HG02642 (cell line): Measurements from ENCODE around the gene HPN.
"Not testable (repeated sequence)": the region's sequence is repeated elsewhere in the genome, so short reads cannot be mapped to it uniquely, and the experiment has no call there.

Source experiments
- ATAC-seq: cut with Tn5 transposase; IDR thresholded peaks from one replicate; pipeline ENCODE4 v1.9.1; 2021; ENCODE audit warnings: mild to moderate bottlenecking; ENCODE audit not compliant: unreplicated experiment, poor library complexity

Gene HPN

DNA sequence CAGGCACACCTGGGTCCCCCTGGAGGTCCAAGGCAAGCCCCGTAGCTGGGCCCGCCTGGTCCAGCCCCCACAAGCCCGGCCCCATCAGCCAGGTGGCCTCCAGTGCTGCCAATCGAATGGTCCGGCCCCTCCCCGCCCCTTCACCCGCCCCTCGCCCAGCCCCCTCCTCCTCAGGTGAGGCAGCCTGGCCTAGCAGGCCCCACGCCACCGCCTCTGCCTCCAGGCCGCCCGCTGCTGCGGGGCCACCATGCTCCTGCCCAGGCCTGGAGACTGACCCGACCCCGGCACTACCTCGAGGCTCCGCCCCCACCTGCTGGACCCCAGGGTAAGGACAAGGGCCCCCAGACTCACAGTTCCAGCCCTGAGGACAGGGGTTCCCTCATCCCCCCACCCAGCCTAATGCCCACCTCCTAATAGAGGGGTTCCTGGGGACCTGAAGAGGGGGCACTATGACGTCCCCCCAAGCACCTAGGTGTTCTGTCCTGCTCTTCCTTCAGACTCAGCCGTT lies at the start of gene HPN:
Gene HPN, plus strand, starts transcription at position 174 of the 508 bp plus-strand sequence. CDS start 786 bp downstream, outside the sequence.
- ATAC-seq = no peak

- ATAC-seq = not testable (repeated sequence)
These were observed 48.9 kb upstream of the HPN start for GRCh38 chr19:34992582-34992981.

DNA sequence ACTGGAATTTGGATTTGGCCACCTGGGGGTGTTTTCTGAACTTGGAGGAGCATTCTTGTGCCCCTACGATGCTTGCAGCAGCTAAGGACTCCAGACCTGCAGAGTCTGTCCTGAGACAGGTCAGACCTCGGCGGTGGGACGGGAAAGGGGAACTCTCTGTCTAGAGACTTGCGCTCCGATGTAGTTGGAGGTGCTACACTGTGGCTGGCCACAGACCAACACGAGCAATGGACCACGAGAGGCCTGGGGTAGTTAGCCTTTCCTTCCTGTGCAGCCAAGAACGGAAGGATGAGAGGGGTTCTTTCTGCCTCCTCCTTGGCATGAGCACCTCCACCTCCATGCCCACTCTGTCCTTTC lies 47.3 kb upstream of the HPN start:
- ATAC-seq = no peak

DNA sequence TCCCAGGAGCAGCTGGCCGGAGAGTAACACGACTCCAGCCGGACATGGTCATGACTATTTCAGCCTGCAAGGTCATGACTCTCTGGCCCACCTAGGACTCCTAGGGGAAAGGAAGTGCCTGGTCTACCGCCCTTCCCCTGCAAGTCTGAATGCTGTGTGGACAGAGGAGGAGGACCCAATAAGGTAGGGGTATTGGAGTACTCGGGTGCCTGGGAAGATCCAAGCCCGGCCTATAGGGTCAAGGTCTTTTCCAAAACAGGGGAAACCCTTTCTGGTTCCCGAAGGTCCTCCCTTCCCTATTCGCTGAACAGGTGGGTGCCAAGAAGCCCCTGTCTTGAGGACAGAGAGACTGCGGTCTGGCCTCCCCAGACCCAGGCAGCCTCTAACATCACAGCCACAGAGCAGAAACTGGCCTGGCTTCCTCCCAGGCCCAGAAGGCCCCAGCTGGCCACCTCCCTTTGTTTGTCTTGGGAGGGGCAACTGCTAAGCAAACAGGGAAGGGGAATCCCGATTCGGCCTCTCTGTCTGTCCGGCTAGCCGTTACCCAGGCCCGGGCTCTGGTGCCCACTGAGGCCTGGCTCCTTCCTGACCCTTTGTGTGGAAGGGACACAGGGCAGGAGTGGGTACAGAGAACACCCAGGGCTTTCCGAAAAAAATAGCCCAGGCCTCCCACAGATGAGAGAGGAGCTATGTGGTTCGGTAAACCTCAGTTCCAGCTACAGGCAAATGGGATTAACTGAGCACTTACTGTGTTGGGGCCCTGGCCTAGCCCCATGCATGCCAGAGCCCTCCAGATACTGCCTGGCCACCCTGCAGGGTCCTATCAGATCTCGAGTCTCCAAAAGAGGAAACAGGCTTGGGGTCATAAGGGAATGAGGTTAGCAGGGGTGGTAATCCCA lies 46.6 kb upstream of the HPN start:
- no peak for ATAC-seq

DNA sequence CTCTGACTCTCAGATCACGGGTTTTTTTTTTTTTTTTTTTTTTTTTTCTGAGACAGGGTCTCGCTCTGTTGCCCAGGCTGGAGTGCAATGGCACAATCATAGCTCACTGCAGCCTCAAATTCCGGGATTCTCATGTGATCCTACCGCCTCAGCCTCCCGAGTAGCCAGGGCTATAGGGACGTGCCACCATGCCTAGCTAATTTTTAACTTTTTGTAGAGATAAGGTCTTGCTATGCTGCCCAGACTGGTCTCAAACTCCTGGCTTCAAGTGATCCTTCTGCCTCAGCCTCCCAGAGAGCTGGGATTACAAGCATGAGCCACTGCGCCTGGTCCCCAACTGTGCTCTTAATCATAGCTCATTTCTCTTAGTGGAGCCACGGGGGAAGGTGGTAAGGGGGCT lies 46.0 kb upstream of the HPN start:
- ATAC-seq = no peak

- ATAC-seq = no peak
These were observed 44.4 kb upstream of the HPN start for GRCh38 chr19:34997071-34997617.

DNA sequence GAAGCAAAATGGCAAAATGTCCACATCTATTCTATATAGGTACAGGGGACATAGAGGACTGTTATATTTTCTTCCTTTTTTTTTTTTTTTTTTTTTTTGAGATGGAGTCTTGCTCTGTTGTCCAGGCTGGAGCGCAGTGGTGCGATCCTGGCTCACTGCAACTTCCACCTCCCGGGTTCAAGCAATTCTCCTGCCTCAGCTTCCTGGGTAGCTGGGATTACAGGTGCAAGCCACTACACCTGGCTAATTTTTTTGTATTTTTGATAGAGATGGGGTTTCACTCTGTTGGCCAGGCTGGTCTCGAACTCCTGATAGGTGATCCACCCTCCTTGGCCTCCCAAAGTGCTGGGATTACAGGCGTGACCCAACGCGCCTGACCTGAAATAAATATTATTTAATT lies 43.3 kb upstream of the HPN start:
- ATAC-seq = not testable (repeated sequence)

DNA sequence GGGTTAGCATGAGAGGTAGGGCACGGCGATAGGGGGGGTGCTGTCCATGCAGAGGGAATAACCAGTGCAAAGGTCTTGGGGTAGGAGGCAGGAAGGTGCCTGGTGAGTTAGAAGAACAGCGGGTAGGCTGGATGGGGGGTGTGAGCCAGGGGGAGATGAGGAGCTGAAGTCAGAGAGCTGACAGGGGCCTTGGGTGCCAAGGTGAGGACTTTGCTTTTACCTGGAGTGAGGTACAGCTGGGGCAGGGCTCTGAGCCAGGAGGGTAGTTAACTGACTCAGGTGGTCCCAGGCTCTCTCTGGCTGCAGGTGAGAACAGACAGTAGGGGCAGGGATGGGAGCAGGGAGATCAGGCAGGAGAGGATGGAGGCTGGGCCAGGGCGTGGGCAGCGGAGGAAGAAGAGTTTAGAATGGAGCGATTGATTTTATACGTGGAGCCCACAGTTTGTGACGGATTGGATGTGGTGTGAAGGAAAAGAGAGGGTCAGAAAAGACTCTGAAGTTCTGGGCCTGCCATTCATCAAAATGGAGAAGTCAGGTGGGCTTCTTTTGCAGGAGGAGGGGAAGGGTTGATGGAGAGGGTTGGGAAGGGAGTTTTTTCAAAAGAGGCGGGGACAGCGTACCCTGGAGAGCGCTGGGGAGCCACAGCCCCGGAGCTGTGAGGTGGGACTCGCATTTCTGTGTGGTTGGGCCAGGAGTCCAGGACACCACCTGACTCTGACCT lies 42.6 kb upstream of the HPN start:
- ATAC-seq = no peak

GRCh38 chr19:34999498-35000337 lies 41.8 kb upstream of the HPN start, which contains the start of gene GRAMD1A:
Gene GRAMD1A (plus strand): TSS chr19:35000323. CDS start chr19:35000479, 156 bp downstream.
- peak; percentile 61 for ATAC-seq

GRCh38 chr19:35000338-35000646 lies 41.2 kb upstream of the HPN start:
- no peak for ATAC-seq

DNA sequence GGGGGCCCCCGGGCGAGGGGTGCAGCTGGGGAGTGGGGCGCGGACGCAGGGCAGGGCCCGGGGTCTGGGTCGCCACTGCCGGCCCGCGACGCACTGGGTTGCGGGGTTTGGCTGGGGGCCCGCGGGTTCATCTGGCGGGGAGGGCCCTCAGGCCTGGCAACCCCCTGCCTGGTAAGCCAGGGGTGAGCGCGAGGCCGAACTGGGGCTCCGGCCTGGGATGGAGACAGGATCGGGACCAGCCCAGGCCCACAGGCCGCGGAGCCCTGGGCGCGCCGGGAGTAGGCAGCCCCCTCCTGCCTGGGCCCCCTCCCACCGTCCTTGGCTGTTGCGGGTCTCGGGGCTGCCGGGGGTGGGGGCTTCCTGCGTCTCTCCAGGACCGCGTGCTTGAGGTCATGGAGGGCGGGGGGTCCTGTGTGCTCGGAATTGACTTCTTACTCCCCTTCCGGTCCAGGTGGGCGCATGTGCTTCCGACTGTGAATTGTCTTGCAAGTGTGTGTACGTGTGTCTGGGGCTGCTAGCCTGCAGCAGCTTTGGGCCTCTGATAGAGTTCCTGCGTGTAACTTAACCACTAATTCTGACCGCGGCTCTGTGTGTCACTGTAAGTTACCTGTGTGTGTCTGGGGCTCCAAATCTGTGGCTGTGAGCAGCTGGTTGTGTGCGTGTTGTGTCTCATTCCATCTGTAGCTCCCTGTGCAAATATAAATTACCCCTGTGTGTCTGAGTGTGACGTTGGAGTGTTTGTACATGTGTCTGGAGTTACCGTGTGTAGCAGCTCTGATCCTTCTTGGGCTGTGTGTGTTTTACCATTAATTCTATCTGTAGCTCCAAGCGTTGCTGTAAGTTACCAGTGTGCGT lies 40.6 kb upstream of the HPN start:
- ATAC-seq = peak; percentile 18

DNA sequence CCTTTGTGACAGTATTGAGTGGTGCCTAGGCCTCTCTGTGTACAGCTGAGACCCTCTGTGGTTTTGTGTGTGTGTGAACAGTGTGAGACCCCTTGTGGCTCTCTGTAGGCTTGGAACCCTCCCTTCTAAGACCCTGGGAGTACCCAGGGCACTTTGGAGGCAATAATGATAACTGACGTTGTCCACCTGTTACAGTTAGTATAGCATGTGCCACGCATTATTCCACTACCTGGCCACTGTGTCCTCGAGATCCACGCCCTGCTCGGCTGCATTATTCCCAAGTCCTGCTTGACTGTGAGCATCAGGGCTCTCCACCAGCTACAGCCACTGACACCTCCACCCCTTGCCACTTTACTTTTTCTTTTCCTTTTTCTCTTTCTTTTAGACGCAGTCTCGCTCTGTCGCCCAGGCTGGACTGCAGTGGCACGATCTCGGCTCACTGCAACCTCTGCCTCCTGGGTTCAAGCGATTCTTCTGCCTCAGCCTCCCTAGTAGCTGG lies 39.4 kb upstream of the HPN start:
- no peak for ATAC-seq

DNA sequence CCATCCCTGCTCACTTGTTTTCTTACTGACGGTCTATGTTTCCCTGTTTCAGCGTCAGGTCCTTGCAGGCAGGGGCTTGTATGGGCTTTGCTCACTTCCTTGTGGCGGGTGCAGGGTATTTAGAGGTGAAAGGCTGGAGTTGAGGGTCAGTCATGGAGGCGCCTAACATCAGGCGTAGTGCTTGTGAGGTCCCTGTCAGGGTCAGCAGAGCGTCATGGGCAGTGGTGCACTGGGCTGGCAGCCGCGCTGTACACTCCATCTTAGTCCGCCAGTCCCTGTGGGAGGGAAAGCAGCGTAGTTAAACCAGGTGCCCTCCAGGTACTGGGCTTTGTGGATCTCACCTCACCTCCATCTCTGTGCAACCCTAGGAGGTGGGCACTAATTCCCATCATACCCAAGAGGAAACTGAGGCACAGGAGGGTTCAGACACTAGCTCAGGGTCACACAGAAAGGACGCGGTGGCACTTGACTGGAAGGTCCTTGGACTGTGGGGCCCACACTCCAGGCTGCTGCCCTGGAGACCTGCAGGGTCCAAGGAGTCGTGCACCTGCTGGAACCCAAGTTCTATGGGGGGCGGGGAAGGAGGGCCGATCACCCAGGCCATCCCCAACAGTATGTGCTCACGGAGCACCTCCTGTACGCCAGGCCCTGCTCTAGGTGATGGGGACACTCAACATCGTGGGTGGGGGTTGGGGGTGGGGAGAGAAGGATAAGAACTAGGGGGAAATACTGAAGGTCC lies 36.8 kb upstream of the HPN start:
- no peak for ATAC-seq

DNA sequence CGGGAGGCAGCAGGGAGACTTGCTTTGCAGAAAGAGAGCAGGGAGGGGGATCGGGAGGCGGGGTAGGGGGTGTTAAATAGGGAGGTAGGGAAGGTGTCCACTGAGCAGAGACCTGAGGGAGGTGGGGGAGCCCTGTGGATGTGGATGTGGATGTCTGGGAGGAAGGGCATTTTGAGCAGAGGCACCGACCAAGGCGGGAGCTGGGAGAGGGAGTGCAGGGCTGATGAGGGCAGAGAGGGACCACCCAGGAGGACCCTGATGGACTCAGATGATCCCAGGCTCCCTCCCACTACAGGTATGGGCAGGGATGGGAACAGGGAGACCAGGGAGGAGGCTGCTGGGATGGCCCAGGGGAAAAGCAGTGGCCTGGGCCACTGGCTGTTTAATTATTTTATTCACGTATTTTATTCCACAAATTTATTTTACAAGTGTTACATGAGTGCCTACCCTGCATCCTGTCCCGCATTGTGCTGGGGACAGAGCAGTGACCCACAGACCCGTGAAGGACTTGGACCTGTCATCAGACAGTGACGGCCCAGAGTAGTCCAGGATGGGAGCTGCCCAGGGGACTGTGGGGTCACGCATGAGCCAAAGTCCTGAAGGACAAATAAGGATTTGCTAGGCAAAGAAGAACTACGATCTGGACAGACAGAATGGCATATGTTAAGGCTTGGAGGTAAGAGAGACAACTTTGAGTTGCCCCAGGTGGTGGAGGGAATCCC lies 36.1 kb upstream of the HPN start:
- no peak for ATAC-seq

DNA sequence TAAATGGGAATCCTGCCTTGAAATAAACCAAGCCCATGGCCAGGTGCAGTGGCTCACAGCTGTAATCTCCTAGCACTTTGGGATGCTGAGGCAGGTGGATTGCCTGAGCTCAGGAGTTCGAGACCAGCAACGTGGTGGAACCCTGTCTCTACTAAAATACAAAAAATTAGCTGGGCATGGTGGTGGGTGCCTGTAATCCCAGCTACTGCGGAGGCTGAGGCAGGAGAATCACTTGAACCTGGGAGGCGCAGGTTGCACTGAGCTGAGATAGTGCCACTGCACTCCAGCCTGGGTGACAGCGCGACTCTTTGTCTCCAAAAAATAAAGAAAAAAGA lies 35.5 kb upstream of the HPN start:
- ATAC-seq = not testable (repeated sequence)

DNA sequence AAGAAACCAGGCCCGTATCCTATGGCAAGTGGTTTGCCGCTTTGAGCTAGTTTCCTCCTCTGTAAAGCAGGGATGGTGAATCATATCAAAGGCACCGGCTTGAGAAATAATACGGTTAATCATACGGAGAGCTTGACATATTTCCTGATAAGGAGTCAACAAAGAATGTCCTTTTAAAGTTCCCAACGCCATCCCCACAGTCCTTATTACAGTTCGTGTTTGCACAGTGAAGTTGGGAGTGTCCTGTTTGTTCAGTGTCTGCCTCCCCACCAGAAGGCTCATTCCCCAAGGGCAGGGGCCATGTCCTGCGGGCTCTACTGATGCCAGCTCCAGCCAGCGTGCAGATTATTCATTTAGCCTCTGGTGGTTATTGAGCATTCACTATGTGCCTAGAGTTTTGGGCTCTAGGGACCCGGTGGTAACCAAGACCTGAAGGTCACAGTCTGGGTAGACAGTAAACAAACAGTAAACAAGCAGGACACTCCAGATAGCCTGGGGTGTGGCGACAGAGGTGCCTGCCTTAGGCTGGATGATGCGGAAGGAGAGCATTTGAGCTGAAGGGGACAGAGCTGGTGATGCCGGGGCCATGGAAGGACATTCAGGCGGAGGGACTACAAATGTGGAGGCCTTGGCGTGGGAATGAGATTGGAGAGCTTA lies 35.1 kb upstream of the HPN start:
- no peak for ATAC-seq

DNA sequence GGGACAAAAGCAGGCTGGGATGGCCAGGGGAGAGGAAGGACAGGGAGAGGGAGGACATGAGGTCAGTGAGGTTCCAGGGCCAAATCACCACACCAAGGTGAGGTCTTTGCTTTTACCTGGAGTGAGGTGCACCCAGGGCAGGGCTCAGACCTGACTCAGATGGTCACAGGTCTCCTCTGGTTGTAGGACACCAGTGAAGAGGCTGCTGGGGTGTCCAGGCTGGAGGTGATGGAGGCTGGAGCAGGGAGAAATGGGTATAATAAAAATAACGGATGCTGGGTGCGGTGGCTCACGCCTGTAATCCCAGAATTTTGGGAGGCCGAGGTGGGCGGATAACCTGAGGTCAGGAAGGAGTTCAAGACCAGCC lies 34.5 kb upstream of the HPN start:
- no peak for ATAC-seq

DNA sequence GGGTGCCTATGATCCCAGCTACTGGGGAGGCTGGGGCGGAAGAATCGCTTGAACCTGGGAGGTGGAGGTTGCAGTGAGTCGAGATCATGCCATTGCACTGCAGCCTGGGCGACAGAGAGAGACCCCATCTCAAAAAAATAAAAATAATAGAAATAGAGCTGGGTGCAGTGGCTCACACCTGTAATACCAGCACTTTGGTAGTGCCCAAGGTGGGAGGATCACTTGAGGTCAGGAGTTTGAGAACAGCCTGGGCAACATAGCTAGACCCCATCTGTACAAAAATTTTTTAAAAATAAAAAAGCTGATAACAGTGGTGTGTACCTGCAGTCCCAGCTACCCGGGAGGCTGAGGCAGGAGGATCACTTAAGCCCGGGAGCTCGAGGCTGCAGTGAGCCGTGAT lies 34.1 kb upstream of the HPN start:
- not testable (repeated sequence) for ATAC-seq
